GM12873 (cell line): ENCODE measurements around the gene TRHDE.

Source experiments
- CTCF ChIP-seq: IDR thresholded peaks from 2 replicates; pipeline ENCODE4 v1.5.1; 2012; ENCODE audit warnings: low read depth, mild to moderate bottlenecking, moderate library complexity, low read length, control low read depth; ENCODE audit not compliant: insufficient read depth; ENCODE audit errors: missing control alignments

TRHDE gene

GRCh38 chr12:72311946-72312345 lies 39.8 kb downstream of the TRHDE start:
- TF ChIP-seq CTCF: no peak

- TF ChIP-seq CTCF: no peak
These were observed 41.6 kb downstream of the TRHDE start for GRCh38 chr12:72313806-72314205.

GRCh38 chr12:72315858-72316257 lies 43.7 kb downstream of the TRHDE start:
- TF ChIP-seq CTCF: no peak

- TF ChIP-seq CTCF: no peak
These were observed 46.2 kb downstream of the TRHDE start for GRCh38 chr12:72318341-72318740.

- no peak for TF ChIP-seq CTCF
These were observed 51.7 kb downstream of the TRHDE start for GRCh38 chr12:72323881-72324280.

- TF ChIP-seq CTCF: no peak
These were observed 58.1 kb downstream of the TRHDE start for GRCh38 chr12:72330301-72330700.

GRCh38 chr12:72330784-72331183 lies 58.6 kb downstream of the TRHDE start:
- no peak for TF ChIP-seq CTCF
